Smooth muscle cell of the brain vasculature (primary cell): ENCODE measurements around the gene PM20D2.

Source experiments
- DNase-seq: peaks from one replicate; pipeline ENCODE4 v3.0.0-alpha.2; 2012; ENCODE audit warnings: low read depth, low spot score

Gene PM20D2

GRCh38 chr6:89204096-89204495, 58.2 kb downstream of the PM20D2 start:
- no peak for DNase-seq

- no peak for DNase-seq
Measured at GRCh38 chr6:89205819-89206218, 60.0 kb downstream of the PM20D2 start.

DNA sequence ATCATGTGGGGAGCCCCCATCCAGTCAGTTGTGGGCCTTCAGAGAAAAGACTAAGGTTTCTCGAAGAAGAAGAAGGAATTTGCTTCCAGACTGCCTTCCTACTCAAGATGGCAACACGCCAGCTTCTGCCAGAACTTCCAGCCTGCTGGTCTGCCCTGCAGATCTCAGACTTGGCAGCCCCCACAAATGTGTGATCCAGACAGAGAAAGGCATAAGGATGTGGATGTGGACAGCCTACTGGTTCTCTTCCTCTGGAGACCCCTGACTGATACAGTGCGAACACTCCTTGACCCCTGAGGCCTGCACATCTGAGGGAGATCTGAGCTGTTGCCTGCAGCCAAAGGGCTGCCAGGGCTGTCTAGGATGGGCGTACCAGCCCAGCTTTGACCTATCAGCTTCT, 62.7 kb downstream of the PM20D2 start:
- DNase-seq: no peak

DNA sequence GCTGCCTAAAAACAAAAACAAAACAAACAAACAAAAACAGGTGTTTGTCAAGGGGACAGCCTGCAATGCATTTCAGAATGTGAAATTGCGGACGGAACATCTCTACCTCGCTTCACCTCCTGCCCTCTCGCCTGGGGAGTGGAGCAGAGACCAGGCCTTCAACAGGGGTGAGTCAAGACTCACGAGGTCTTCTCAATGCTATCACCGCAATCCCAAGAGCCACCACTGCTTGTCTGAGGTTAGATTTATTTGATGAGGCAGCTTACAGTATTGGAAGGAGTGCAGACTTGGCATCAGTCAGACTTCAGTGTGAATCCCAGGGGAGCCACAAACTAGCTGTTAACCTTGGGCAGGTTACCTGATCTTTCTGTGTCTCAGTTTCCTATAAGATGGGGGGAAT, 63.6 kb downstream of the PM20D2 start:
- no peak for DNase-seq

GRCh38 chr6:89212472-89212871, 66.6 kb downstream of the PM20D2 start:
- DNase-seq: no peak

DNA sequence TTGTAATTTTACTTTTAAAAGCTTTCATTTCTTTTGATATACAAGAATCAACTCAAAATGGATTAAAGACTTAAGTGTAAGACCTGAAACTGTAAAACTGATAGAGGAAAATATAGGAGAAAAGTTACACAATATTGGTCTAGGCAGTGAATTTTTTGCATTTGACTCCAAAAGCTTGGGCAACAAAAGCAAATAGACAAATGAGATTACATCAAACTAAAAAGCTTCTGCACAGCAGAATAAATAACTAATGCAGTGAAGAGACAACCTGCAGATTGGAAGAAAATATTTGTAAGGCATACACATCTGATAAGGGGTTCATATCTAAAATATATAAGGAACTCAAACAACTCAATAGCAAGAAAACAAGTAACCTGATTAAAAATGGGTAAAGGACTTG, 68.3 kb downstream of the PM20D2 start:
- no peak for DNase-seq
